AML-193 (cell line): Measurements from ENCODE around the gene IL1RAP.
"Not testable (repeated sequence)": the region's sequence is repeated elsewhere in the genome, so short reads cannot be mapped to it uniquely, and the experiment has no call there.

ENCODE experiments used
- DNase-seq, 2 experiments: peaks; one replicate each; lab custom pipeline; 2025; lab: John Stamatoyannopoulos, UW

Gene IL1RAP

DNA sequence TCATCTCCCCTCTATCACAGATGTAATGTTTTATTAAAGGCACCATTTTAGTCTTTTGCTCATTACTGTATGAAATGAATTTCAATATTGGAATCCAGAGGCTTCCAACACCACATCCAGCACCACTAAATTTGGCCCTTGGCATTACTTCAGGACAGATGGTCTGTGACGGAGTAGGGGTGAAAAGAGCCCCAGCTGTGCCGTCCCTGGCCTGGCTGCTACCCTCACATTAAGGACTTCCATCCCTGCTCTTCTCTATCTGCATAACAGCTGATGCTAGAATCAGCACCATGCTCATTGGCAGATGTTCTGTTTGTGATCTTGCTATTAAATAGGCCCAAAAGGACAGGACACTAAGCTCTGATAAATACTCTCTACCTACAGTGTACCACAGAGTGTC is 152.9 kb downstream of the IL1RAP start:
- DNase-seq = no peak

DNA sequence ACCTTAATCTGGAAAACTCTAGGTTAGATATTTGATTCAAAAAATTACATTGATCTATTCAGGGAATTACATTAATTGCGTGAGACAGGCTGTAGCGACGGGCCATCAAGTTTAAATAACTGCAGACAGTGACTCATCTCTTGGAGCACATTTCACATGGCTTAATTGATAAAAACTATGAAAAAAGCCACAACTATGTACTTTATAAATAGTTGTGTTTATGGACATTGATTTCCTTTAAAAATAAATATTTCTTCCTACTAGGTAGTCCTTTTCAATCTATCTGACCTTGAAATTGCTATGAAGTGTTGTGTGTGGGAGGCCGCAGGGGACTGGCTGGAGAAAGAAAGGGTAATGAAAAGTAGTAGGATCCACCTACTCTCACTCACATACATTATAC is 157.8 kb downstream of the IL1RAP start:
- no peak for DNase-seq

DNA sequence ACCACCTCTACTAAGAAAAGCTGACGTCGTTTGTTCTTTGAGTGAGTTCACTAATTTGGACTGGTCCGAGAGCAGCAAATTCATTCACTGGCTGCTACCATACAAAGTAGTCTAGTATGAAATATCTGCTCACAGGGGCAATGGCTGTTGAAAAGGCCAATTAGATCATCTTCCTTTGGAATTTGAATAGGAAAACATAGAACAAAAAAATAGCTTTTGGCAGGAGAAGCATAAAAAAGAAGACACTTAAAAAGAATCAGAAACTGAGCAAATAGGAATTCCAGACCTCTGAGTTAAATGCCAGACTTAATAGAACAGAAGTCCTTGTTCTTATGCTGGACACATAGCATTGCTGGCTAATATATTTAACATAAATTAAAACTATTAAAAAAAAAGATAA is 159.3 kb downstream of the IL1RAP start:
- DNase-seq = no peak

GRCh38 chr3:190676481-190676880 is 162.6 kb downstream of the IL1RAP start:
- DNase-seq = no peak

GRCh38 chr3:190677001-190677400 is 163.1 kb downstream of the IL1RAP start:
- DNase-seq = no peak

GRCh38 chr3:190677868-190678267 is 164.0 kb downstream of the IL1RAP start:
- not testable (repeated sequence) for DNase-seq

DNA sequence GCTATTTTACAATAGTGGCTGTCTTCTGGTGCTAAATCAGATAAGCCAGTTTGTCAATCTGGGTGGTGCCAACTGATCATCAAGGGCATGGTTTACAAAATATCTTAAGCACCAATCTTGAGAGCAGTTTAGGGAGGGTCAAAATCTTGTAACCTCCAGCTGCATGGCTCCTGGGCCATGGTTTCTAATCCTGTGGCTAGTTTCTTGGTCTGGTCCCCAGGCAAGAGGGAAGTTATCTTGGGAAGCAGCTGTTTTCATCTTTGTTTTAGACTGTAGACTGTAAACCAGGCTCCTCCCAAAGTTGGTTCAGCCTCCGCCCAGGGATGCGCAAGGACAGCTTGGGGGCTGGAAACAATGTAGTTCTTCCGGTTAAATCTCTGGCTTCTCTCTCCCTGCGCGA is 166.8 kb downstream of the IL1RAP start:
- no peak for DNase-seq

DNA sequence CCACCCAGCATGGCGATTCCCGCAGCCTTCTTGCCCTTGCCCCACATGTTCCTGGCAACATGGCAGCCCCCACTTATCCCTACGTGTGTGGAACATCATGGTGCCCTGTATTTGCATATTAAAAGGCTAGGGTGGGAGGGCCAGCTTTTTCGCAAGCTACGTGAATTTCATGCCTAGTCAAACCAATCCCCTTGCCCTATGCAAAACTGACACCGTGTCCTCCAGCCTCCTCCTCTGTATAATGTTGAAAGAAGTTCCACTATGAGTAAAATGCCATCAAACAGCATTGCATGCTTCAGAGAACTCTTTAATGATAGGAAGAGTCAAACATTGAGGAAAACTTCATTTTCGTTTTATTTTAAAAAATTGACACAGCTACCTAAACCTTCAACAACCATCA is 170.9 kb downstream of the IL1RAP start:
- no peak for DNase-seq

GRCh38 chr3:190686011-190686410 is 172.1 kb downstream of the IL1RAP start:
- no peak for DNase-seq

DNA sequence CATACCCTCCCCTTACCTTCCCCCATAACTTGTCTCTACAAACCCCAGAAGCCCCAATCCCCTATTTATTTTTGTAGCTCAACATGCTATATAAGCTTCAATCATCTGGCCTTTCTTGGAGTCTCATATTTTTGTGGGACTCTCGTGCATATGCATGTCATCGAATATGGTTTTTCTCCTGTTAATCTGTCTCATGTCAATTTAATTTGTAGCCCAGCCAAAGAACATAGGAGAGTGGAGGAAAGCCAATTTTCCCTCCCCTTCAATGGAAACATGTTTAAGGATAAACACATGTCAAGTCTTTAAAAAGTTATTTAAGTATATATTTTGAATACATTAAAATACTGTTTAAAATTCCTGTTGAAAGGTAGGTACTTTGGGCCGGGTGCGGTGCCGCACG is 176.4 kb downstream of the IL1RAP start:
- no peak for DNase-seq

GRCh38 chr3:190692256-190692655 is 178.4 kb downstream of the IL1RAP start:
- DNase-seq = no peak

GRCh38 chr3:190694335-190695001 is 180.6 kb downstream of the IL1RAP start:
- no peak for DNase-seq

DNA sequence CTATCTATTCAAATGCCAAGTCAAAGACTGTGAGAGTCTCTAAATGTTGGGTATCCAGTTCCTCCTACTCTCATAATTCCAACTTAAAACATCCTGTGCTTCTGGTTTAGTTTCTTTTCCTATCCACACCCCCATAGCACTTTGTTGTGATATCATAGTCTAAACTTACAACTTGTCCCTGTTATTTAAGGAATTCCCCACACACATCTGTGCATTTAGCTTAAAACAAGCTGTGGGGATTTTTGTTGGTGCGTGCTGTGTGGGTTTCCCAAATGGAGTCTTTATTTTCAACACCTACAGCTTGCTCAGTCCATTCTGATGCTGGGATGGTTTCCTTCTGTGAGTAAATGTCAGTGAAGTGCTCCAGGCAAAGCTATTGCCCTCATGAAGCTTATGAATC is 181.3 kb downstream of the IL1RAP start:
- no peak for DNase-seq

DNA sequence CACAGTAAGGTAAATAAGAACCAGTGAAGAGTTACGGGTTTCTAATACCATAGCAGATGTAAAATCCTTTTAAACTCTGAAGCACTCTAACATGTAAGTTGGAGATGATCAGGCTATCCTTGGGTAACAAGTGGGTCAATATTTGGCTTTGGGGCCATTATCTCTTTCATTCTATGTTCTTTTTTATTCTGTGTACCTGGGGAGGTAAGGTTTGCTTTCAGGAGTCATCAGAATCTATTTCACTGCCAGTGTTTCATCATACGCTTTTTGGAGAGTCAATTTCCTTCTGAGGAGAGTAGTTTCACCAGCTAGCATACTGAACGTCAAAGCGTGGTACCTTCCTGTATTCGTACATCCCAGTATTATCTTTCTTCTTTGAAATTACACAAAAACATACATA is 182.1 kb downstream of the IL1RAP start:
- no peak for DNase-seq

GRCh38 chr3:190696777-190697501 is 183.1 kb downstream of the IL1RAP start:
- DNase-seq = peak; percentile 32 to 51

GRCh38 chr3:190697502-190697830 is 183.6 kb downstream of the IL1RAP start:
- DNase-seq = no peak

GRCh38 chr3:190697901-190698300 is 184.0 kb downstream of the IL1RAP start:
- no peak for DNase-seq

DNA sequence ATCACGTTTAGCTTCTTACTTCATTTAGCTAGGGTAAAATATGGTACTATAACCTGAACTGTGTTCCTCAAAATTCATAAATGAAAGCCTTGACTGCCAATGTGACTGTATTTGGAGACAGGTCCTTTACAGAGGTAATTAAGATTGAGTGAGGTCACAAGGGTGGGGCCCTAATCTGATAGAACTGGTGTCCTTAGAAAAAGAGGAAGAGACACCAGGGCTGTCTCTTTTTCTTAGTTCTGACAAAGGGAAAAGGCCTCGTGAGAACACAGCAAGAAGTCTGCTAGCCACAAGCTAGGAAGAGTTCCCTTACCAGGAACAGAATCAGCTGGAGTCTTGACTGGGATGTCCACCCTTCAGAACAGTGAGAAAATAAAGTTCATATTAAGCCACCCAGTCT is 185.9 kb downstream of the IL1RAP start:
- no peak for DNase-seq

- DNase-seq = peak; percentile 46 to 51
These were observed 187.2 kb downstream of the IL1RAP start for GRCh38 chr3:190701096-190701532.

DNA sequence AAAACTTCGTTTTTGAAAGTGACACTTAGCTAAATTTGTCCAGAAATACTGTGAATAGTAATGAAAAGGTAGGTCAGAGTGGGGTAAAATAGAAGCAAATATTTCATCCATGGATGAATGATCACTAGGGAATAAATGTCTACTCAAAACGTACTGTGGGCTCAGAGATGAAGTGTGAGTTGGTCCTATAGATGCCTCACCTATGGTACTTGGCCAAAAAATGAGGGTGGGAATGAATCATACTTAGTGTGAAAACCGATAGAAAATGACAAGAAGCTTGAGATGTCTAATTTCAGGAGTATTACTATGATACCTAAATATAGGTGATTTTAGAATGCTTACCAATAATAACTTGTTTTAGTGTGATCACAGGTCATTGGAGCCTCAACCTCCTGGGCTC is 192.7 kb downstream of the IL1RAP start:
- DNase-seq = no peak
